SHP77 (cell line): ENCODE results near the gene RILP.

Source experiments
- DNase-seq, 2 experiments: peaks; one replicate each; lab custom pipeline; 2025; lab: John Stamatoyannopoulos, UW

RILP gene

GRCh38 chr17:1604831-1605528, 44.7 kb downstream of the RILP start:
- no peak for DNase-seq

GRCh38 chr17:1601571-1601970, 48.1 kb downstream of the RILP start:
- DNase-seq = no peak

GRCh38 chr17:1598399-1599095, 51.1 kb downstream of the RILP start:
- DNase-seq = no peak

- DNase-seq = no peak
Measured at GRCh38 chr17:1597861-1598342, 51.8 kb downstream of the RILP start.
